HG03439 (cell line): ENCODE results near the gene KCNMA1.

ENCODE experiments used
- ATAC-seq: cut with Tn5 transposase; IDR thresholded peaks from one replicate; pipeline ENCODE4 v1.9.1; 2021; ENCODE audit warnings: mild to moderate bottlenecking, moderate library complexity; ENCODE audit not compliant: unreplicated experiment

Gene KCNMA1

GRCh38 chr10:77110757-77111156 lies 526.9 kb downstream of the KCNMA1 start:
- no peak for ATAC-seq

GRCh38 chr10:77109351-77109994 lies 528.1 kb downstream of the KCNMA1 start:
- no peak for ATAC-seq

DNA sequence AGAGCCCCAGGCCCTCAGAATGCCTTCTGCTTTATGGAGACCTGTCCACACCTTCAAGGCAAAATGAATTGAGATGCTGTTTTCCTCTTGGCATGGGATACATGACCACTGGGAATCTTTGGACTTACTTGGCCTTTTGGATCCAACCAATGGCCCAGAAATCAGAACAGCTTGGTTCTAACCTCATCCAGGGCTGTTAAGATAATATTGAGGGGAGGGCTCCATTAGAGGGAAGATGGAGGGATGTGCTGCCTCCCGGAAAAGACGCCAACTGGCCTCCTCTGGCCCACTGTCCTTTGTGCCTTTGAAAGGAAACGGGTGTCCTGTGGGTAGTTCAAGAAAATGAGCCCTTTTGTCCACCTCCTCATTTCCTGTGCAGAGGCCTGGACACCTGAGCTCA lies 530.9 kb downstream of the KCNMA1 start:
- ATAC-seq = no peak

GRCh38 chr10:77105761-77106221 lies 531.8 kb downstream of the KCNMA1 start:
- no peak for ATAC-seq

- ATAC-seq = no peak
Observed at GRCh38 chr10:77104459-77104980, 533.1 kb downstream of the KCNMA1 start.

DNA sequence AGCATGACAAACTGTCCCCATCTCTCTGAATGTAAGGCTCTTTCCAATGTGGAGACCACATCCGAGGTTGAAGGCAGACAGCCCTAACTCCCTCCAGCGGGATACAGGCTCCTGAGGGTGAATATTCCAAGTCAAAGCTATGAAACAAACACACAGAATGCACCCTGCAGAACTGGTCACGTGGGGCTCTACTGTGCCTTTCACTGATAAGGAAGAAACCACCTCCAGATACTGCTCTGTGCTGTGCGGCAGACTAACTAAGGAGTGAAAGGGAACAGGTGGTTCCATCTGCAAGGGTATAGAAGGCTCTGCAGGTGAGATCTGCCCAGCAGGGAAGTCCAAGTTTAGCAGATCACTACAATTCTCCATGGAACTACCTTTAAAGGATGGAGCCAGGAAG lies 534.4 kb downstream of the KCNMA1 start:
- no peak for ATAC-seq

DNA sequence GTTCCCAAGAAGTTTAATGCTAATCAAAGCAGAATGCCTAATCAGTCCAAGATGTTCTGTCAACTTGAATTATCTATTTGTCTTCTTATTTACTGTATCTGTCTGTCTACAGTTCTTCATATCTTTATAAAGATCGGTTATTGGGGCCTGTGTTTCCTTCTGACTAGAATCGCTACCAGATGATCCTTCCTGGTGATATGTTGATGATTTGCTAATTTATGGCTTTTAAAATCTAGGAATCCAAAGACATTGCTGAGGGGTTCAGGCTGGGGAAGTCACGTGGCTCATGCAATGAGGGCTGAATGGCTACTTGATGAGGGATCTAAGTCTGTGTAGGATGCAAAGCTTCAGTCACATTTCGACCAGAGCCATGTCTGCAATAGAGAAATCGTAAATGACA lies 536.3 kb downstream of the KCNMA1 start:
- ATAC-seq = no peak

DNA sequence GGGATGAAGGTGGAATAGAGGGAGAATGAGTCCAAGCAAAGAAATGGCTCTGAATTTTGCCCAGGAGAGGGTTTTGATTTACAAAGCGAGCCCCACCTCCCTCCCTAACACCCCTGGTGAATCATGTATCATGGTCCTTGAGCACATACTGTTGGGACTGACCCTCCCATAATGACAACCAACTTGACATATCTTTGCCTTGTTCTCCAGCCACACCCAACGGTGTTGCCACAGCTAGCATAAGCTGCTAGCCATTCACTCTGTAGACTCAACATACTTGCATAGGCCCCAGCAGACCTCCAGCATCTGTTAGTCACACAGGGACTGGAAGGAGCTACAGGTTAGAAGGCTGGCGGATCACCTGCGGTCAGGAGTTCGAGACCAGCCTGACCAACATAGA lies 538.5 kb downstream of the KCNMA1 start:
- no peak for ATAC-seq

DNA sequence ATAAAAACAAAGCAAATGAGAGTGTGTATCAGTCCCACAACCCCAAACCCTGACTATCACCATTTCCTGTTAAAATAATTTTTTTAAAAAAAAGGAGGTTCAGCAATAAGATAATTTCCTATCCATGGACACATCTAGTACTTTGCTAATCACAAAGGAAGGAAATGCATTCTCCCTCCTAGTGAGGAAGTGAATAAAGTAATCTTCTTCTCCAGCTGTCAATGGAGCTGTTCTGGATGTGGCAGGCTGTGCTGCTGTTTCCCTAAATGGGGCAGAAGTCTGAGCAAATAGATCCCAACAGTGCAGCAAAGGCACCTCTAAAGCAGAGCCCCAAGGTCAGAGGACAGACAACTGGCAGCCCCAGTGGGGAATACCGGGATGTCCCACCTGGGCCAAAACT lies 540.0 kb downstream of the KCNMA1 start:
- ATAC-seq = no peak

GRCh38 chr10:77093126-77093525 lies 544.5 kb downstream of the KCNMA1 start:
- ATAC-seq = no peak

DNA sequence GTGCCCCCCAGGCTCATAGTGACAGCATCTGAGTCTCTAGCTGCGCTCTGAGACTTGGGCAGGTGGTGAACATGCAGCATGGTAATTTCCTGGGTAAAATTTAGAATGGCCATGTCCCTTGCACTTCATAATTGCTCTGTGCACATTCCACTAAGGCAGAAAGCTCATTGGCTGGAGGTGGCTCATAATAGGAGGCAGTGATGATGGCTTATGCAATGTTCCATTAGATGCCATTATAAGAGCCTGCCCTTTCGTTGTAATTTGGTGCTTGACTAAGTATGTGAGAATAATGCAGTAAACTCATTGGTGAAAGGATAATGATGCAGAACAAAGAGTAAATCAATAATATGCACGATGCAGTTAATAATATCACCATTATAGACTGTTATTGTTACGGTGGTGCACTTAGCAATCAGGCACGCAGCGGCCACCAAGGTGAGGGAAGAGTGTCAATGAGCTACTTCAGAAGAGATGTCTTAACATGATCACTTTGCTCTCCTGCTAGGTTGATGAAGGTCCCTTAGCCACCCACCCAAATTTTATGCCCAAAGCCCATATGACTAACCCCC lies 545.9 kb downstream of the KCNMA1 start:
- no peak for ATAC-seq

DNA sequence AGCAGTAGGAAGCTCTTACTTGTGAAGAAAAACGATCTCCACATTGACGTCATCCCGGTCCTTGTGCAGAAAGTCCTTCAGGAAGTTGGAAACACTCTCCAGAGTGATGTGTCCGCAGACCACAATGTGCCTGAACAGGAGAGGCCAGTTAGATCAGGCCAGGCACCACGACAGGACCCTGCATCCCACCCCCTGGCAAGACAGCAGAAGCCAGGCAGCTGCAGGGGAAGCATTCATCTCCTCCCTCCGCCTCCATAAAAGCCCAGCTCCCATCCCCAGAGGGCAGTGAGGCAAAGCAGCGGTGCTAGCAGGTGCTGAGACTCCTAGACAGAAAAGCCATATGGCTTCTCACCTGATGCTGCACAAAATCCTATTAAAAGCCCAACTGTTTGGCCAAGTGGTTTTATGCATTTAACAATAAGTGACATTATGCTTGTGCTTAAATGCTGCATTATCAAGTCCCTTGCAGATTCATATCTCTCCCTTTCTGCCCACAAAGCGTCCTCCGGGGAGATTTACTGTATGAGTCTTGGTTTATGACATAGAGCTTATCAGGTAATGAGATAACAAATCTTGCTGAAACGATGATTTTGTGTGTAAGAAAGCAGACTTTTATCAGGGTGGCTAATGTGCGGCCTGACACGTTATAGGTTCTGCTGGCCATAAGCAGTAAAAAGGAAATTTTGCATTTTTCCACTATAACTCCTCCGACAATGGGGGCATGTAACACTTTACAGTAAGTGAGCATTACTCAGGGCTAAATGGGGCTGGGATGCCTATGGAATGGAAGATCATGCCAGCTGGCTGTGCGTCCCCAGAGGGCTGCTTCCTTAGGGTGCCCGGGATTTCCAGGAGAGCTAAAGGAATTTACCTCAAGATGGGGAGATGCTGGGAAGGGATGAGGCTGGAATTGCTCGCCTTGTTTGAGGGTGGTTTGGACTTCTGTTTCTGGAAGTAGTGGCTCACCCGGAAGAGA lies 546.9 kb downstream of the KCNMA1 start:
- ATAC-seq = no peak

GRCh38 chr10:77087366-77087765 lies 550.2 kb downstream of the KCNMA1 start:
- ATAC-seq = no peak

- no peak for ATAC-seq
Observed at GRCh38 chr10:77086081-77086480, 551.5 kb downstream of the KCNMA1 start.

DNA sequence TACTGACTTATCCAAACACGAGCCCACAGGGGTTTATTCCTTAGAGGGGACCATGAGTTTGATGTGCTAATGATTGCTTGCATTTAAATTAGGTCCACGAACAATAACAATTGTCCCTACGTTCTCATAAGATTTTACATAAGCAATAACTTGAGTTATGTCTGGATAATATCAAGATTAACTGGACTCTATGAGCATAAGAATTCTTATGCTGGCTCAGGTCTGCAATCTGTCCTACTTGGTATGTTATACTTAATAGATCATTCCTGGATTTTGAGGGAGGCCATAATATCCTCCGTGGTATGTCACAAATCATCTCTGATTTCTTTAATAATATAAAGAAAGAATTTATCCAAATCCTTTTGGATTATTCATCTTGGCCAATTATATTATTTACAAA lies 552.3 kb downstream of the KCNMA1 start:
- no peak for ATAC-seq

- ATAC-seq = no peak
Observed at GRCh38 chr10:77084431-77085144, 553.0 kb downstream of the KCNMA1 start.

DNA sequence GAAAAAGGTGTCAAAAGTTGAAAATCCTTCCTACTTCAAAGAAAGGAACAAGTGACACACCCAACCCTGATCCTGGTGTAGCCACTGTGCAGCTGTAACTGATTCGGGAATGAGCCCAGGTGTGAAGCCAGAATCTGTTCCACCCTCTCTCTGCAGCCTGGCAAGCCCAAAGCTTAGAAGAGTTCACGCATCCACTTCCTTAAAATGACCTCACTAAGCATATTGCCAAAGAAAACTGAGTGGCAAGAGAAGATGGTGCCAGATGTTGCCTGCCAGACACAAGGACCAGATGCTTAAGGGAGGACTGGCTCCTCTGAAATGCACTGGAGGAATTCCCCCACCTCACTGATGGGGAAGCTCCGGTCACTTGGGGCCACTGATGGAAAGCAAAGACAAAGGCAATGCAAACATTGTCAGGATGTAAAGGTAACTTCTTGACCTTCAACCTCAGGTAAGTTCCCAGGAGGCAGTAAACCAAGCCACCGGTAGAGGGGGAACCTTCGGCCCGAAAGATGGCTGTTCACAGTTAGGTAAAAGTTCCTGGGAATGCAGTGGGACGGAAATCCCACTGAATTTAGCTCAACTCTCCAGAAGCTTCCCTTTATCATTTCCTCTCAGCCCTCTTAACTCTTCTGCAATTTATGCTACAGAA lies 554.9 kb downstream of the KCNMA1 start:
- ATAC-seq = no peak

- no peak for ATAC-seq
Observed at GRCh38 chr10:77081481-77081891, 556.1 kb downstream of the KCNMA1 start.

DNA sequence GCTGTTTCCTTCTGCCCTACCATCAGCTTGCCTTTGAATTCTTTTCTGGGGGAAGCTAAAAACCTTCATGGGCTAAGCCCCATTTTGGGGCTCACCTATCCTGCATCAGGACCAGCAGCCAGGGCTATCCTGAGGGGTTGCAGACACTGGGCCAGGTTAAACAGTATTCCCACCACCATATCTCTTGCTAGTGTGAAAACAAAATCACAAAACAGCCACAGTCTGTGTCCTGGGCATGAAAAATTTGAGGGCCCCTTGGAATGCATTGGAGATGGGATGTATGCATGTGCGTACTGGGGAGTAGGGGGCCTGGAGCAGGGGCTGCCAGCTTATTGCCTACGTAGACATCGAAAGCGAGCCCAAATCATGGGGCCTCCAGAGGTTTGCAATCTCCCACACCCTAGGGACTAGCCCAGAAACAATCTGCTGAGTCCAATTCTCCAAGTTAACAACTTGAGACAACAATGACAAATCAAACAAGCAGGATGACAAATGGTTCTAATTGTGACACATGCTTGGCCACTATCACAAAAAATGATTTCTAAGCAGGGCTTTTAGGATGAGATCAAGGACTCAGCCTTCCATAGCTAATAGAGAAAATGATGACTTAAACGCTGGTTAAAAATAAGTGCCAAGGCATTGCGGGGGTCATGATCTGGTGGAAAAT lies 557.1 kb downstream of the KCNMA1 start:
- ATAC-seq = no peak
